Activated T-cell treated with anti-CD3 and anti-CD28 coated beads, Interleukin-2, amount 50 U/mL, for 4 hours (primary cell): ENCODE data around the gene HOXB2. TPM values are rescaled to one million over a fixed set of nuclear protein-coding genes. Genes with fewer than 3 reads are reported as not detected.
"Not testable (repeated sequence)": the region's sequence is repeated elsewhere in the genome, so short reads cannot be mapped to it uniquely, and the experiment has no call there.

ENCODE experiments used
- ATAC-seq, 2 donors: fragments of 200-7000 bp; cut with Tn5 transposase; one replicate each; pipeline ENCODE4 v1.10.0; 2021
- DNase-seq: peaks from one replicate; pipeline ENCODE4 v3.0.0-alpha.2; 2020
- H3K27me3 Mint-ChIP-seq: one replicate; pipeline ENCODE4 v1.8.0; 2021; ENCODE audit warnings: low read depth, mixed read lengths
- H3K36me3 Mint-ChIP-seq: one replicate; pipeline ENCODE4 v1.8.0; 2022; ENCODE audit warnings: mixed read lengths; ENCODE audit not compliant: insufficient read depth
- H3K4me1 Mint-ChIP-seq: one replicate; pipeline ENCODE4 v1.8.0; 2021; ENCODE audit warnings: low read depth, mixed read lengths
- H3K4me3 Mint-ChIP-seq: one replicate; pipeline ENCODE4 v1.8.0; 2021; ENCODE audit warnings: mild to moderate bottlenecking, moderate library complexity, mixed read lengths
- H3K9me3 Mint-ChIP-seq: one replicate; pipeline ENCODE4 v1.8.0; 2021; ENCODE audit warnings: mixed read lengths
- total RNA-seq, 3 donors: library from RNA; stranded (reverse); gene quantifications; one replicate each; pipeline ENCODE4 v1.2.1, GENCODE V29; 2021

Gene HOXB2
- total RNA-seq, 3 donors from 2014 or later = 12.9 to 21.3 (median 12.9) TPM

- Mint-ChIP-seq H3K36me3 (no peaks in the 10 kb centered on the region), H3K4me3 (peak overlapping the region; percentile 29), H3K9me3 (no peaks in the 10 kb centered on the region), H3K27me3 (peaks cover 15% of the 10 kb centered on the region), H3K4me1 (peaks cover 47% of the 10 kb centered on the region)
- DNase-seq = no peak
- ATAC-seq = no peak
Observed at GRCh38 chr17:48546137-48546923, 1.4 kb upstream of the HOXB2 start.

DNA sequence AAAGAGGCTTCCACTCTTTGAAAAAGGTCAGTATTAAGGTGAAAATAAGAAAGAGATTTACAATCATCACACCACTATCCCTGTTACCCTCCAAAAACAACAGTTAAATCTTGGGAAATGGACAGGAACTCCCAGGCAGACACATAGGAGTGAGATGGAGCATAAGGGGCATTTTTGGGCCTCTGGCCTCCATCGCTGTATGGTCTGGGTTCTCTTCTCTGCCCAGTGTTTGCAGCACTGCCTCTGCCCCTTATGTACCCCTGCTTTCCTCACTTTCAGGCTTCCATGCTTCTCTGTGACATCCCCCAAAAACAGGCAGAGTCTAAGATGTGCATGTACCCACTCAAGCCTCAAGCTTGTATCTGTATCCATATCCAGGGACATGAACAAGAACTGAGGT is 630 bp upstream of the HOXB2 start:
- peaks cover 49% of the 10 kb centered on the region for H3K4me1 Mint-ChIP-seq
- H3K4me3 Mint-ChIP-seq = peak overlapping the region; percentile 96
- peaks cover 15% of the 10 kb centered on the region for H3K27me3 Mint-ChIP-seq
- no peak for ATAC-seq
- H3K9me3 Mint-ChIP-seq = no peaks in the 10 kb centered on the region
- no peak for DNase-seq
- no peaks in the 10 kb centered on the region for H3K36me3 Mint-ChIP-seq

- Mint-ChIP-seq H3K9me3 (no peaks in the 10 kb centered on the region), H3K27me3 (peaks cover 15% of the 10 kb centered on the region)
- ATAC-seq = no peak
Observed at GRCh38 chr17:48544349-48545021, 424 bp downstream of the HOXB2 start.

DNA sequence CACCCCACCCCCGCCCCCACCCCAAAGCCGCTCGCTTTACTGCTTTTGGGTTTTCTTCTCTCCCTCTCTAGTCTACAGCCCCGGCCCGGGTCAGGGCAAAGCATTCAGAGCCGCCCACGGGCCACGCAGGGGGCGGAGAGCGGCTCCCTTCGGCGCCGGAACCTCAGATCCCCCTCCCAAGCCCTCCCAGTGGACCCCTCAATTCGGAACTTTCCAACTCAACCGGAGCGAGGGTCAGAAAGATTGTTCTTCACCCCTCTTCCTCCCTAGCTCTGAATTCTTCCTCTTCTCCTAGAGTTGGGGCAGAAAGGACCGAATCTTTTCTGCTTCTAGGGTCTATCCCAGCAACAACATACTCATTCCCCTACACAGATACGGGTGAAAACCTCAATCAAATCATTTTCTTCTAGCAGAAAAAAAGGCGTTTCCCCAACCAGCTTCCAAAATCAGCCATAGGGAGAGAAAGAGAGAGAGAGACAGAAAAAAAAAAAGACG is 1.0 kb downstream of the HOXB2 start:
- ATAC-seq = peak; percentile 33 to 54
- H3K4me3 Mint-ChIP-seq = peak overlapping the region; percentile 96
- peak; percentile 18 for DNase-seq
- no peaks in the 10 kb centered on the region for H3K9me3 Mint-ChIP-seq
- H3K27me3 Mint-ChIP-seq = peaks cover 15% of the 10 kb centered on the region
- H3K36me3 Mint-ChIP-seq = no peaks in the 10 kb centered on the region
- H3K4me1 Mint-ChIP-seq = peaks cover 56% of the 10 kb centered on the region

More at GRCh38 chr17:48544349-48545021, 424 bp downstream of the HOXB2 start:
- DNase-seq = no peak
- H3K4me1 Mint-ChIP-seq = peaks cover 56% of the 10 kb centered on the region
- peak overlapping the region; percentile 96 for H3K4me3 Mint-ChIP-seq
- no peaks in the 10 kb centered on the region for H3K36me3 Mint-ChIP-seq

DNA sequence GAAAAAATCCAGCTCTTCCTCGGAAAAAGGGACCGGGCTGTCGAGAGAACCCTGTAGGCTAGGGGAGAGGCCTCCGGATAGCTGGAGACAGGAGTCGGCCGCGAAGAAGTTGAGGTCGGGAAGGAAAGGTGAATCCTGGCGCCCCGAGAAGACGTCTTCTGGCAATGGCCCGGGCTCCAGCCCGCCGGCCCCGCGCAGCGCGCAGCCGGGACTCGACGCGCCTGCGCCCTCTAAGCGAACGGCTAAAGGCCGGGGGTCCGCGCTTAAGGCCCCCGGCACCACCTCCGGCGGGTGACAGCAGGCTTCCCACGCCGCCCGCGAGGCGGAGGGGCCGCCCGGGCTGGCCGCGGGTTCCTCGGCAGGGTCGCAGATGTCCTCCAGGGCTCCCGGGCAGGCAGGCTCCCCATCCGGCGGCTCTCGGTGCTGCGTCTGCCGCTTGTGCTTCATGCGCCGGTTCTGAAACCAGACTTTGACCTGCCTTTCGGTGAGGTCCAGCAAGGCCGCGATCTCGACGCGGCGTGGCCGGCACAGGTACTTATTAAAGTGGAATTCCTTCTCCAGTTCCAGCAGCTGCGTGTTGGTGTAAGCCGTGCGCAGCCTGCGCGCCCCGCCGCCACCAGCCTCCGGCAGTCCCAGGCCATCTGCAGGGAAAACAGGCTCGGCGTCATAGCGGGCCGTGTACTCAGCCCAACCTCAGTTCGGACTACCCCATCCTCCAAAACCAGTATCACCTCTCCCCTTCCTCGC is 1.6 kb downstream of the HOXB2 start:
- Mint-ChIP-seq H3K27me3 (peaks cover 15% of the 10 kb centered on the region), H3K36me3 (no peaks in the 10 kb centered on the region), H3K9me3 (no peaks in the 10 kb centered on the region), H3K4me3 (peak overlapping the region; percentile 96), H3K4me1 (peaks cover 52% of the 10 kb centered on the region)
- peak; percentile 39 for DNase-seq
- peak; percentile 64 to 69 for ATAC-seq

- peak; percentile 3 to 6 for ATAC-seq
Observed at GRCh38 chr17:48542698-48543106, 2.2 kb downstream of the HOXB2 start.

GRCh38 chr17:48542114-48542656 is 2.7 kb downstream of the HOXB2 start:
- Mint-ChIP-seq H3K27me3 (peaks cover 15% of the 10 kb centered on the region), H3K9me3 (no peaks in the 10 kb centered on the region), H3K4me1 (peaks cover 42% of the 10 kb centered on the region), H3K4me3 (peak overlapping the region; percentile 96), H3K36me3 (no peaks in the 10 kb centered on the region)
- ATAC-seq (no peak), DNase-seq (peak; percentile 18)

More at GRCh38 chr17:48542698-48543106, 2.2 kb downstream of the HOXB2 start:
- H3K36me3 Mint-ChIP-seq = no peaks in the 10 kb centered on the region
- H3K4me3 Mint-ChIP-seq = peak overlapping the region; percentile 96
- peaks cover 47% of the 10 kb centered on the region for H3K4me1 Mint-ChIP-seq
- peaks cover 15% of the 10 kb centered on the region for H3K27me3 Mint-ChIP-seq
- H3K9me3 Mint-ChIP-seq = no peaks in the 10 kb centered on the region
- no peak for DNase-seq

- no peaks in the 10 kb centered on the region for H3K9me3 Mint-ChIP-seq
- no peaks in the 10 kb centered on the region for H3K36me3 Mint-ChIP-seq
- DNase-seq = peak; percentile 17
- H3K4me3 Mint-ChIP-seq = peak overlapping the region; percentile 96
- peak; percentile 21 to 39 for ATAC-seq
- H3K27me3 Mint-ChIP-seq = peaks cover 15% of the 10 kb centered on the region
- peaks cover 39% of the 10 kb centered on the region for H3K4me1 Mint-ChIP-seq
Observed at GRCh38 chr17:48541577-48542113, 3.3 kb downstream of the HOXB2 start.

- Mint-ChIP-seq H3K4me1 (peaks cover 33% of the 10 kb centered on the region), H3K36me3 (no peaks in the 10 kb centered on the region), H3K9me3 (no peaks in the 10 kb centered on the region), H3K27me3 (peaks cover 15% of the 10 kb centered on the region), H3K4me3 (peak overlapping the region; percentile 96)
- DNase-seq (no peak), ATAC-seq (peak in 1 of 2 donors; percentile 6)
Observed at GRCh38 chr17:48541036-48541576, 3.8 kb downstream of the HOXB2 start.

- H3K9me3 Mint-ChIP-seq = no peaks in the 10 kb centered on the region
- no peaks in the 10 kb centered on the region for H3K36me3 Mint-ChIP-seq
Observed at GRCh38 chr17:48540213-48540612, 4.7 kb downstream of the HOXB2 start.

GRCh38 chr17:48539177-48539576 is 5.7 kb downstream of the HOXB2 start:
- H3K36me3 Mint-ChIP-seq = no peaks in the 10 kb centered on the region
- DNase-seq = no peak

More at GRCh38 chr17:48540213-48540612, 4.7 kb downstream of the HOXB2 start:
- Mint-ChIP-seq H3K4me3 (peak overlapping the region; percentile 41), H3K27me3 (peaks cover 15% of the 10 kb centered on the region), H3K4me1 (peaks cover 24% of the 10 kb centered on the region)
- no peak for DNase-seq
- no peak for ATAC-seq

DNA sequence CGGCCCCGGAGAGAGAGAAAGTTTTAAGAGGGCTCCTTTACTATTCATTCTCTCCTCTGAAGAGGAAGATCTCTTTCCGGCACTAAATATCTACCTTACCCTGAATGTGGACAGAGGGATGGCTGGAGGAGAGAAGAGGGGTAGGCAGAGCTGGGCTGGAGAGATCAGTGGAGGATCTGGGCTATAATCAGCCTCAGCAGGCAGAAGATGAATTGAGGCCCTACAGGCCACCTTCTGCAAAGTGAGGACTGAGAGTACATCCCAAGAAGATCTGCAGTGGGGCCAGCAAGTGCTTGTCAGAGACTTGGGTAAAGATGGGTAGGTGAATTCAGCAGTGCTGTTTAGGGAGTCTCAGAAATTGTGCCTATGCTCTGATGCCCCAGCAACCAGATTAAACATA is 7.6 kb downstream of the HOXB2 start:
- Mint-ChIP-seq H3K27me3 (peaks cover 5% of the 10 kb centered on the region), H3K9me3 (no peaks in the 10 kb centered on the region), H3K36me3 (no peaks in the 10 kb centered on the region), H3K4me1 (peaks cover 16% of the 10 kb centered on the region), H3K4me3 (no peak overlapping the region)
- no peak for DNase-seq
- no peak for ATAC-seq

More at GRCh38 chr17:48539177-48539576, 5.7 kb downstream of the HOXB2 start:
- ATAC-seq = no peak
- Mint-ChIP-seq H3K27me3 (peaks cover 14% of the 10 kb centered on the region), H3K4me1 (peaks cover 21% of the 10 kb centered on the region), H3K9me3 (no peaks in the 10 kb centered on the region), H3K4me3 (no peak overlapping the region)

GRCh38 chr17:48535793-48536559 is 8.9 kb downstream of the HOXB2 start:
- not testable (repeated sequence) for H3K4me3 Mint-ChIP-seq, H3K9me3 Mint-ChIP-seq, ATAC-seq, H3K36me3 Mint-ChIP-seq, H3K27me3 Mint-ChIP-seq, DNase-seq, H3K4me1 Mint-ChIP-seq
